ENCODE results near the gene PLEKHM3. TPM values are rescaled to one million over a fixed set of nuclear protein-coding genes. Genes with fewer than 3 reads are reported as not detected.

The PLEKHM3 gene
- total RNA-seq, 1 donor: 23.5 TPM

- no peak overlapping the region for H3K4me2 ChIP-seq (ENCODE audit: insufficient read depth, low read length)
- no peaks in the 10 kb centered on the region for H3K79me2 ChIP-seq (ENCODE audit: insufficient read depth, low read length)
- no peak for DNase-seq (ENCODE audit: insufficient read length, low spot score, missing footprints)
- no peaks in the 10 kb centered on the region for H3K36me3 ChIP-seq (ENCODE audit: insufficient read depth, low read length)
- no peaks in the 10 kb centered on the region for H3K27me3 ChIP-seq (ENCODE audit: insufficient read depth, low read length)
- no peaks in the 10 kb centered on the region for H3K4me1 ChIP-seq (ENCODE audit: insufficient read depth, low read length)
- no peak overlapping the region for H2AFZ ChIP-seq (ENCODE audit: low read length)
- H4K20me1 ChIP-seq (ENCODE audit: insufficient read depth, low read length): no peaks in the 10 kb centered on the region
- H3K9me3 ChIP-seq (ENCODE audit: low read depth, low read length): no peaks in the 10 kb centered on the region
- no peak overlapping the region for H3K27ac ChIP-seq (ENCODE audit: low read depth, low read length)
- H3K4me3 ChIP-seq (ENCODE audit: insufficient read depth, low read length): no peak overlapping the region
- no peak for TF ChIP-seq CTCF (IDR thresholded peaks at IDR 0.05; ENCODE audit: extremely low read depth, low read depth, low read length)
Measured at GRCh38 chr2:207863345-207863744, 162.0 kb downstream of the PLEKHM3 start.

GRCh38 chr2:207861789-207862188 lies 163.5 kb downstream of the PLEKHM3 start:
- Histone ChIP-seq H3K79me2 (ENCODE audit: insufficient read depth, low read length) (no peaks in the 10 kb centered on the region), H3K4me3 (ENCODE audit: insufficient read depth, low read length) (no peak overlapping the region), H3K4me1 (ENCODE audit: insufficient read depth, low read length) (no peaks in the 10 kb centered on the region), H3K27me3 (ENCODE audit: insufficient read depth, low read length) (no peaks in the 10 kb centered on the region), H3K4me2 (ENCODE audit: insufficient read depth, low read length) (no peak overlapping the region), H3K9me3 (ENCODE audit: low read depth, low read length) (no peaks in the 10 kb centered on the region), H3K36me3 (ENCODE audit: insufficient read depth, low read length) (no peaks in the 10 kb centered on the region), H4K20me1 (ENCODE audit: insufficient read depth, low read length) (no peaks in the 10 kb centered on the region), H3K27ac (ENCODE audit: low read depth, low read length) (no peak overlapping the region), H2AFZ (ENCODE audit: low read length) (no peak overlapping the region)
- no peak for TF ChIP-seq CTCF (IDR thresholded peaks at IDR 0.05; ENCODE audit: extremely low read depth, low read depth, low read length)
- DNase-seq (ENCODE audit: insufficient read length, low spot score, missing footprints): no peak

- no peaks in the 10 kb centered on the region for H3K79me2 ChIP-seq (ENCODE audit: insufficient read depth, low read length)
- TF ChIP-seq CTCF (IDR thresholded peaks at IDR 0.05; ENCODE audit: extremely low read depth, low read depth, low read length): no peak
Measured at GRCh38 chr2:207860685-207861084, 164.6 kb downstream of the PLEKHM3 start.

GRCh38 chr2:207855591-207855990 lies 169.7 kb downstream of the PLEKHM3 start:
- Histone ChIP-seq H3K4me2 (ENCODE audit: insufficient read depth, low read length) (no peak overlapping the region), H3K9me3 (ENCODE audit: low read depth, low read length) (no peaks in the 10 kb centered on the region), H3K4me1 (ENCODE audit: insufficient read depth, low read length) (peaks cover 11% of the 10 kb centered on the region), H3K27ac (ENCODE audit: low read depth, low read length) (no peak overlapping the region), H3K79me2 (ENCODE audit: insufficient read depth, low read length) (no peaks in the 10 kb centered on the region), H4K20me1 (ENCODE audit: insufficient read depth, low read length) (no peaks in the 10 kb centered on the region), H2AFZ (ENCODE audit: low read length) (no peak overlapping the region), H3K4me3 (ENCODE audit: insufficient read depth, low read length) (no peak overlapping the region), H3K27me3 (ENCODE audit: insufficient read depth, low read length) (no peaks in the 10 kb centered on the region), H3K36me3 (ENCODE audit: insufficient read depth, low read length) (no peaks in the 10 kb centered on the region)
- TF ChIP-seq CTCF (IDR thresholded peaks at IDR 0.05; ENCODE audit: extremely low read depth, low read depth, low read length): no peak
- DNase-seq (ENCODE audit: insufficient read length, low spot score, missing footprints): no peak

More at GRCh38 chr2:207860685-207861084, 164.6 kb downstream of the PLEKHM3 start:
- Histone ChIP-seq H3K36me3 (ENCODE audit: insufficient read depth, low read length) (no peaks in the 10 kb centered on the region), H3K4me1 (ENCODE audit: insufficient read depth, low read length) (no peaks in the 10 kb centered on the region), H3K27me3 (ENCODE audit: insufficient read depth, low read length) (no peaks in the 10 kb centered on the region), H2AFZ (ENCODE audit: low read length) (no peak overlapping the region), H4K20me1 (ENCODE audit: insufficient read depth, low read length) (no peaks in the 10 kb centered on the region), H3K4me2 (ENCODE audit: insufficient read depth, low read length) (no peak overlapping the region), H3K9me3 (ENCODE audit: low read depth, low read length) (no peaks in the 10 kb centered on the region), H3K4me3 (ENCODE audit: insufficient read depth, low read length) (no peak overlapping the region), H3K27ac (ENCODE audit: low read depth, low read length) (no peak overlapping the region)
- no peak for DNase-seq (ENCODE audit: insufficient read length, low spot score, missing footprints)
